ENCODE data around the gene ANKRD22.

ANKRD22 gene

GRCh38 chr10:88849234-88849633 is 2.4 kb downstream of the ANKRD22 start:
- TF ChIP-seq, protein P1, sequence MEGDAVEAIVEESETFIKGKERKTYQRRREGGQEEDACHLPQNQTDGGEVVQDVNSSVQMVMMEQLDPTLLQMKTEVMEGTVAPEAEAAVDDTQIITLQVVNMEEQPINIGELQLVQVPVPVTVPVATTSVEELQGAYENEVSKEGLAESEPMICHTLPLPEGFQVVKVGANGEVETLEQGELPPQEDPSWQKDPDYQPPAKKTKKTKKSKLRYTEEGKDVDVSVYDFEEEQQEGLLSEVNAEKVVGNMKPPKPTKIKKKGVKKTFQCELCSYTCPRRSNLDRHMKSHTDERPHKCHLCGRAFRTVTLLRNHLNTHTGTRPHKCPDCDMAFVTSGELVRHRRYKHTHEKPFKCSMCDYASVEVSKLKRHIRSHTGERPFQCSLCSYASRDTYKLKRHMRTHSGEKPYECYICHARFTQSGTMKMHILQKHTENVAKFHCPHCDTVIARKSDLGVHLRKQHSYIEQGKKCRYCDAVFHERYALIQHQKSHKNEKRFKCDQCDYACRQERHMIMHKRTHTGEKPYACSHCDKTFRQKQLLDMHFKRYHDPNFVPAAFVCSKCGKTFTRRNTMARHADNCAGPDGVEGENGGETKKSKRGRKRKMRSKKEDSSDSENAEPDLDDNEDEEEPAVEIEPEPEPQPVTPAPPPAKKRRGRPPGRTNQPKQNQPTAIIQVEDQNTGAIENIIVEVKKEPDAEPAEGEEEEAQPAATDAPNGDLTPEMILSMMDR (IDR thresholded peaks at IDR 0.05; ENCODE audit: low read depth, low read length, missing control alignments), result no peak
- DNase-seq (ENCODE audit: extremely low read depth, low read depth), result no peak

GRCh38 chr10:88848499-88848898 is 3.1 kb downstream of the ANKRD22 start:
- TF ChIP-seq, protein P1 (IDR thresholded peaks at IDR 0.05; ENCODE audit: low read depth, low read length, missing control alignments), result no peak
- DNase-seq (ENCODE audit: extremely low read depth, low read depth), result peak; percentile 50
- no peak overlapping the region for H3K4me3 ChIP-seq (replicated peaks; ENCODE audit: low read depth, low read length)

More at GRCh38 chr10:88849234-88849633, 2.4 kb downstream of the ANKRD22 start:
- H3K4me3 ChIP-seq (replicated peaks; ENCODE audit: low read depth, low read length), result no peak overlapping the region

DNA sequence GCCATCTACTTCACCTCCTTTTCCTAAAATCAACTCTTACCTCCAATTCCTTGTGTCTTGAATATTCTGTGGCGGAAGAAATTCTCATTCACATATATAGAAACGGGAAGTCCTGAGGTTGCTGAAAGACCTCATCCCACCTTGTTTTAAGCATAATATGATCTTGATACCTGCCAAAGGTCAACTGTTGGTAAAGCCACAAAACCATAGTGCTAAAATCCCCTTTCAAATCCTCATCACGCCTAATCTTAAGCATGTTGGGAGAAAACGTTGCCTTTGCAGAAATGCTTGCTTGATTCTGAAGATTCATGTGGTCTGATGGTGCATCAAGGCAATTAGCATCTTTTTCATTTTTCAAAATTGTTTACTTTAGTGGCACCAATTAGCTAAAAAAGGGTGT is 8.5 kb downstream of the ANKRD22 start:
- H3K4me3 ChIP-seq (replicated peaks; ENCODE audit: low read depth, low read length), result no peak overlapping the region
- DNase-seq (ENCODE audit: extremely low read depth, low read depth), result no peak
- TF ChIP-seq, protein P1 (IDR thresholded peaks at IDR 0.05; ENCODE audit: low read depth, low read length, missing control alignments), result no peak

DNA sequence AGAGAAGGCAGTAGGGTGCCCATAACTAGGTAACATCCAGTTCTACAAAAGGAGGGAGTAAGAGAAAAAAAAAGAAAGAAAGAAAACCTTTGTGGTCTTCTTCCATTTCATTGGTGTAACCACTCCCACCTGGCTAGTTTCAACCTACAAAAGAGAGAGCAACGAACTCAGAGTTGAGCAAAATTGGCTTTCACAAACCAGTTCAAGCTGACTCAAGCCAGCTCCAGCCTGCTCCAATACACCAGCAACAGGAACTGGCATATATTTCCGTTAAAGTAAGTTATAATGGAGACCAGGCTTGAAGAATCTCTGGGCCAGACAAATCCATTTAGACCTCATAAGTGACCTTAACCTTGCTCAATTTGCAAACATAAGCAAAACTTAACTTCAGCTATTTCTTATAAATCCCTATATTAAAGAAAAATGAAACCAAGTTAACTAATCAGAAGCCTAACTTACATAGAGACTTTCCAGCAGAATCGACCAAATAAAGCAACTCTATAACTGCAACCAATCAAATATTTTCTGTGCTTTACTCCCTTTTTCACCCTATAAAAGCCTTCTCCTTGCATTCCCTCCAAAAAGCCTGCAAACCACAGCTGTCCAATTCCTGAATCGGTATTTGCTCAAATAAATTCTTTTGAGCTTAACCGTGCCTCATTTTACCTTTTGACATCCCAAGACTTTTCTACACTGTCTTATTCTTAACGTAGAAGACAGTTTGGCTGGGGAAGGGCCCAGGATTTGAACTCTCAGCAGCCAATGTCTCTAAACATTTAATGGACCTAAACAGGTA is 10.1 kb downstream of the ANKRD22 start:
- no peak overlapping the region for H3K4me3 ChIP-seq (replicated peaks; ENCODE audit: low read depth, low read length)
- TF ChIP-seq, protein P1 (IDR thresholded peaks at IDR 0.05; ENCODE audit: low read depth, low read length, missing control alignments), result no peak
- DNase-seq (ENCODE audit: extremely low read depth, low read depth), result no peak

DNA sequence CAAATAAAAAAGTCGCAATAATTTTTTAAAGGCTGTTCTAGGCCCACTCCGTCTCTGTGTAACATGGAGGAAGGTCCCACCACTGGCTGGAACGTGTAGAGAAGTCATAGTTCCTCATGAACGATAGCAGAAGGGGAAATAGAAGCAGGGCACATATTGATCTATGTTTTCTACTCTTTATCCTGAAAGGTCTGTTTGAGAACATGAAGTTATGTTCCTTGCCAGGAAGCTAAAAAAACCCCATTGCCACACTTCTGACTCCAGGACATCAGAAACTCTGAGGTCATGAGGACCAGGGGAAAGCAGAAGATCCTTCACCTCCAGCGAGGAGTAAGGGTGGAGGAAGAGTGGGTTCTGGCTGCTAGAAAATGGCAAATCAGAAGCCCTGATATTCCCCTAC is 10.8 kb downstream of the ANKRD22 start:
- no peak for DNase-seq (ENCODE audit: extremely low read depth, low read depth)
- TF ChIP-seq, protein P1 (IDR thresholded peaks at IDR 0.05; ENCODE audit: low read depth, low read length, missing control alignments), result no peak

GRCh38 chr10:88840104-88840503 is 11.5 kb downstream of the ANKRD22 start:
- TF ChIP-seq, protein P1 (IDR thresholded peaks at IDR 0.05; ENCODE audit: low read depth, low read length, missing control alignments), result no peak
- DNase-seq (ENCODE audit: extremely low read depth, low read depth), result no peak
- H3K4me3 ChIP-seq (replicated peaks; ENCODE audit: low read depth, low read length), result no peak overlapping the region

More for the DNA sequence above, 10.8 kb downstream of the ANKRD22 start:
- no peak overlapping the region for H3K4me3 ChIP-seq (replicated peaks; ENCODE audit: low read depth, low read length)
